LNCAP (cell line): Measurements from ENCODE around the gene USH1G.

Experiments
- CTCF ChIP-seq: fragments of 450-650 bp; IDR thresholded peaks from 2 replicates; pipeline ENCODE4 v1.5.1; 2017; ENCODE audit warnings: mild to moderate bottlenecking

Gene USH1G

GRCh38 chr17:74941128-74941725 is 18.2 kb upstream of the USH1G start:
- TF ChIP-seq CTCF = no peak

GRCh38 chr17:74939534-74939933 is 16.5 kb upstream of the USH1G start:
- no peak for TF ChIP-seq CTCF

GRCh38 chr17:74938194-74938950 is 15.3 kb upstream of the USH1G start:
- TF ChIP-seq CTCF = no peak

- TF ChIP-seq CTCF = no peak
Measured at GRCh38 chr17:74937064-74938051, 14.3 kb upstream of the USH1G start.

GRCh38 chr17:74936470-74936799 is 13.4 kb upstream of the USH1G start:
- no peak for TF ChIP-seq CTCF

GRCh38 chr17:74935585-74936469 is 12.8 kb upstream of the USH1G start, which contains the start of gene OTOP3:
OTOP3 (plus strand) TSS chr17:74935898; CDS start chr17:74935922, 24 bp downstream.
- no peak for TF ChIP-seq CTCF

GRCh38 chr17:74935048-74935447 is 12.0 kb upstream of the USH1G start:
- no peak for TF ChIP-seq CTCF
